H9 (cell line): ENCODE measurements around the gene HNF4A. TPM values are rescaled to one million over a fixed set of nuclear protein-coding genes. Genes with fewer than 3 reads are reported as not detected.

Experiments
- DNase-seq: peaks from one replicate; pipeline ENCODE4 v3.0.0-alpha.2; 2017
- H2AFZ ChIP-seq: one replicate; pipeline ENCODE4 v1.6.1; 2013; ENCODE audit warnings: mild to moderate bottlenecking, low read length, control low read depth, moderate library complexity
- H2AK5ac ChIP-seq: 2 replicates; pipeline ENCODE4 v1.6.1; 2013; ENCODE audit warnings: low read length, control low read depth, mixed read lengths; ENCODE audit not compliant: insufficient read length
- H2BK120ac ChIP-seq: one replicate; pipeline ENCODE4 v1.6.1; 2013; ENCODE audit warnings: low read depth, mild to moderate bottlenecking, low read length, control low read depth, inconsistent platforms; ENCODE audit not compliant: poor library complexity, severe bottlenecking
- H2BK12ac ChIP-seq: 2 replicates; pipeline ENCODE4 v1.6.1; 2013; ENCODE audit warnings: low read length, control low read depth, mixed read lengths, low read depth; ENCODE audit not compliant: insufficient read length
- H2BK15ac ChIP-seq: 2 replicates; pipeline ENCODE4 v1.6.1; 2013; ENCODE audit warnings: low read depth, low read length, control low read depth
- H2BK20ac ChIP-seq: one replicate; pipeline ENCODE4 v1.6.1; 2013; ENCODE audit warnings: low read depth, mild to moderate bottlenecking, low read length, control low read depth, inconsistent platforms; ENCODE audit not compliant: poor library complexity, severe bottlenecking
- H2BK5ac ChIP-seq: 2 replicates; pipeline ENCODE4 v1.6.1; 2013; ENCODE audit warnings: low read length, control low read depth, mixed read lengths; ENCODE audit not compliant: insufficient read length
- H3K14ac ChIP-seq: 2 replicates; pipeline ENCODE4 v1.6.1; 2013; ENCODE audit warnings: low read length, control low read depth; ENCODE audit not compliant: insufficient read depth
- H3K18ac ChIP-seq: 2 replicates; pipeline ENCODE4 v1.6.1; 2013; ENCODE audit warnings: low read depth, mild to moderate bottlenecking, mixed read lengths, low read length, control low read depth; ENCODE audit not compliant: insufficient read length
- H3K23ac ChIP-seq: 2 replicates; pipeline ENCODE4 v1.6.1; 2013; ENCODE audit warnings: low read length, control low read depth, mixed read lengths, low read depth; ENCODE audit not compliant: insufficient read length
- H3K23me2 ChIP-seq: 2 replicates; pipeline ENCODE4 v1.6.1; 2013; ENCODE audit warnings: low read depth, mild to moderate bottlenecking, mixed read lengths, low read length, control low read depth; ENCODE audit not compliant: insufficient read length, poor library complexity, severe bottlenecking
- H3K27ac ChIP-seq: 2 replicates; pipeline ENCODE4 v1.5.1; 2013; ENCODE audit warnings: low read length, control low read depth, mixed read lengths, low read depth; ENCODE audit not compliant: insufficient read length
- H3K27me3 ChIP-seq: 2 replicates; pipeline ENCODE4 v1.6.1; 2013; ENCODE audit warnings: low read length, control low read depth, inconsistent platforms; ENCODE audit not compliant: insufficient read depth
- H3K4ac ChIP-seq: 2 replicates; pipeline ENCODE4 v1.6.1; 2013; ENCODE audit warnings: low read depth, mild to moderate bottlenecking, control low read depth, inconsistent platforms, low read length, moderate library complexity
- H3K4me1 ChIP-seq: 2 replicates; pipeline ENCODE4 v1.6.1; 2013; ENCODE audit warnings: low read length, control low read depth, inconsistent platforms; ENCODE audit not compliant: insufficient read depth
- H3K4me2 ChIP-seq: 2 replicates; pipeline ENCODE4 v1.6.1; 2013; ENCODE audit warnings: low read length, control low read depth, mixed read lengths; ENCODE audit not compliant: insufficient read length, insufficient read depth
- H3K56ac ChIP-seq: 2 replicates; pipeline ENCODE4 v1.6.1; 2013; ENCODE audit warnings: low read depth, mild to moderate bottlenecking, mixed read lengths, low read length, control low read depth; ENCODE audit not compliant: insufficient read length
- H3K79me1 ChIP-seq: 2 replicates; pipeline ENCODE4 v1.6.1; 2013; ENCODE audit warnings: low read depth, mild to moderate bottlenecking, moderate library complexity, low read length, control low read depth, inconsistent platforms; ENCODE audit not compliant: insufficient read depth, poor library complexity, severe bottlenecking
- H3K79me2 ChIP-seq: 2 replicates; pipeline ENCODE4 v1.6.1; 2013; ENCODE audit warnings: low read length, control low read depth, inconsistent platforms; ENCODE audit not compliant: insufficient read depth
- H3K9ac ChIP-seq: 2 replicates; pipeline ENCODE4 v1.6.1; 2013; ENCODE audit warnings: low read length, control low read depth, mixed read lengths; ENCODE audit not compliant: insufficient read length; ENCODE audit errors: extremely low read depth
- H3K9me3 ChIP-seq: one replicate; pipeline ENCODE4 v1.6.1; 2013; ENCODE audit warnings: low read depth, low read length, inconsistent platforms; ENCODE audit not compliant: control insufficient read depth
- H3T11ph ChIP-seq: one replicate; pipeline ENCODE4 v1.6.1; 2013; ENCODE audit warnings: mild to moderate bottlenecking, low read length, control low read depth, inconsistent platforms
- H4K20me1 ChIP-seq: one replicate; pipeline ENCODE4 v1.6.1; 2013; ENCODE audit not compliant: control insufficient read depth, insufficient read length, insufficient read depth
- H4K5ac ChIP-seq: 2 replicates; pipeline ENCODE4 v1.6.1; 2013; ENCODE audit warnings: low read depth, mild to moderate bottlenecking, mixed read lengths, low read length, control low read depth; ENCODE audit not compliant: insufficient read length
- H4K8ac ChIP-seq: replicated peaks from 2 replicates; pipeline ENCODE4 v1.6.1; 2013; ENCODE audit warnings: low read length, control low read depth, mixed read lengths, low read depth; ENCODE audit not compliant: insufficient read length
- H4K91ac ChIP-seq: 2 replicates; pipeline ENCODE4 v1.6.1; 2013; ENCODE audit warnings: low read depth, mild to moderate bottlenecking, moderate library complexity, mixed read lengths, low read length, control low read depth; ENCODE audit not compliant: insufficient read length
- H3K27ac Mint-ChIP-seq, 3 experiments: 2 replicates in 2 of 3; 3 replicates in 1 of 3; pipeline ENCODE4 v1.8.0; 2020 to 2021; ENCODE audit warnings: mixed read lengths in 3 of 3, mild to moderate bottlenecking in 1 of 3, moderate library complexity in 1 of 3
- H3K27me3 Mint-ChIP-seq: 2 replicates; pipeline ENCODE4 v1.8.0; 2021; ENCODE audit warnings: low read depth, mild to moderate bottlenecking, moderate library complexity, mixed read lengths
- H3K36me3 Mint-ChIP-seq, 3 experiments: 2 replicates in 2 of 3; 3 replicates in 1 of 3; pipeline ENCODE4 v1.8.0; 2020 to 2021; ENCODE audit warnings: low read depth in 3 of 3, mixed read lengths in 3 of 3; ENCODE audit not compliant: insufficient read depth in 1 of 3
- H3K4me1 Mint-ChIP-seq, 2 experiments: 2 replicates each; pipeline ENCODE4 v1.8.0; 2020; ENCODE audit warnings: mixed read lengths in 2 of 2
- H3K4me3 Mint-ChIP-seq, 2 experiments: 2 replicates in 1 of 2; 3 replicates in 1 of 2; pipeline ENCODE4 v1.8.0; 2020 to 2021; ENCODE audit warnings: mild to moderate bottlenecking in 2 of 2, mixed read lengths in 2 of 2, moderate library complexity in 1 of 2
- H3K9me3 Mint-ChIP-seq, 2 experiments: 2 replicates in 1 of 2; 3 replicates in 1 of 2; pipeline ENCODE4 v1.8.0; 2020; ENCODE audit warnings: mild to moderate bottlenecking in 2 of 2, mixed read lengths in 2 of 2, moderate library complexity in 1 of 2
- CTCF ChIP-seq: fragments of 200-600 bp; sonication (generic); conservative IDR thresholded peaks from 3 replicates; pipeline ENCODE4 v1.8.0; 2021; ENCODE audit warnings: antibody characterized with exemption, mild to moderate bottlenecking
- WGBS: extraction: QIAGEN DNeasy Blood & Tissue Kit; methylation state at CpG from one replicate; pipeline ENCODE4 v1.1.7; 2013; ENCODE audit warnings: missing lambda C conversion rate, low lambda C conversion rate, mixed read lengths; ENCODE audit not compliant: insufficient read length; ENCODE audit errors: extremely low coverage; 5-methylcytosine and 5-hydroxymethylcytosine counted together
- total RNA-seq: library from RNA; stranded (reverse); gene quantifications from 2 replicates; pipeline ENCODE4 v1.2.1, GENCODE V29; 2021

Gene HNF4A
- total RNA-seq, 1 experiment from 2014 or later, result not detected

GRCh38 chr20:44336086-44336485 is 19.4 kb upstream of the HNF4A start:
- no peak overlapping the region for H3K27ac ChIP-seq
- H4K91ac ChIP-seq, result no peak overlapping the region
- no peak overlapping the region for H2BK15ac ChIP-seq
- no peak overlapping the region for H3K23ac ChIP-seq
- H3K4me1 ChIP-seq, result no peaks in the 10 kb centered on the region
- peak overlapping the region; percentile 6 to 41 (median 11); a peak in 1 of 7 replicates for H3K27ac Mint-ChIP-seq
- H2AFZ ChIP-seq, result no peak overlapping the region
- H3K36me3 Mint-ChIP-seq, result no peaks in the 10 kb centered on the region
- no peak overlapping the region for H3K56ac ChIP-seq
- H2BK12ac ChIP-seq, result no peak overlapping the region
- no peak overlapping the region for H3K18ac ChIP-seq
- no peak overlapping the region for H3K14ac ChIP-seq
- no peaks in the 10 kb centered on the region for H3K9me3 ChIP-seq
- H3K4me3 Mint-ChIP-seq, result peak overlapping the region in 1 of 2 experiments; percentile 15; a peak in 1 of 5 replicates
- H3K27me3 ChIP-seq, result no peaks in the 10 kb centered on the region
- H2AK5ac ChIP-seq, result no peak overlapping the region
- H2BK120ac ChIP-seq, result no peak overlapping the region
- H3T11ph ChIP-seq, result no peak overlapping the region
- DNase-seq, result peak; percentile 84
- H3K4ac ChIP-seq, result no peak overlapping the region
- TF ChIP-seq CTCF, result 0 out of 3 replicates have a peak, but pooled peaks have one; percentile 14
- no peak overlapping the region for H2BK20ac ChIP-seq
- H3K9ac ChIP-seq, result no peak overlapping the region
- H3K27me3 Mint-ChIP-seq, result no peaks in the 10 kb centered on the region
- no CpG with 5 or more reads among the region's 15 CpGs for WGBS
- H3K23me2 ChIP-seq, result no peaks in the 10 kb centered on the region
- H3K4me2 ChIP-seq, result no peak overlapping the region
- H2BK5ac ChIP-seq, result no peak overlapping the region
- peaks cover 13 to 20% of the 10 kb centered on the region in 2 experiments for H3K4me1 Mint-ChIP-seq
- no peak overlapping the region for H4K8ac ChIP-seq
- no peaks in the 10 kb centered on the region for H3K79me1 ChIP-seq
- H3K79me2 ChIP-seq, result no peaks in the 10 kb centered on the region
- H3K9me3 Mint-ChIP-seq, result no peaks in the 10 kb centered on the region
- no peaks in the 10 kb centered on the region for H4K20me1 ChIP-seq
- H4K5ac ChIP-seq, result no peak overlapping the region
